ENCODE results near the gene CCL14. TPM values are rescaled to one million over a fixed set of nuclear protein-coding genes. Genes with fewer than 3 reads are reported as not detected.
A peak's percentile ranks its signal among the peaks of the same experiment; 100 is the strongest.
"Not testable (repeated sequence)": the region's sequence is repeated elsewhere in the genome, so short reads cannot be mapped to it uniquely, and the experiment has no call there.

Gene CCL14
- under 1 TPM in 3 of 8 experiments, not detected in 5; 0.14 to 0.52 (median 0.15) TPM for total RNA-seq

- in situ Hi-C loops (cut with MboI; ENCODE audit: low pct_unique_long_range_greater_than_20kb in 2 of 9, low sequenced_read_pairs in 9 of 9, unreplicated experiment in 9 of 9), result loop anchor here in 1 of 9 experiments (25.0 kb wide), 1 partner anchor 151 kb away; no protein-coding TSS in a partner anchor
- Histone ChIP-seq H3K4me1 (replicated peaks in 1 of 2) (no peaks in the 10 kb centered on the region), H3K27ac (no peak within 1 kb of the TSS), H3K4me3 (no peak within 1 kb of the TSS)
- WGBS, 10 experiments, result 0 to 100% (median 86%) methylated on average over 1 of the region's 1 CpG; no CpG with 5 or more reads in 6 of the 10 experiments
- ATAC-seq (replicated peaks in 6 of 8), result no peak
Observed at GRCh38 chr17:35986643-35987042, at the start of gene CCL14. TSS of gene CCL14 (minus strand) at chr17:35986729. CDS start at chr17:35986649, 80 bp downstream.

GRCh38 chr17:36036235-36036634 lies 49.7 kb upstream of the CCL14 start:
- ATAC-seq (replicated peaks in 6 of 8), result no peak

GRCh38 chr17:36034127-36034526 lies 47.6 kb upstream of the CCL14 start:
- Histone ChIP-seq H3K4me1 (replicated peaks in 1 of 2) (peaks cover 0 to 11% of the 10 kb centered on the region in 2 donors), H3K27ac (no peak overlapping the region), H3K4me3 (no peak overlapping the region)
- ATAC-seq (replicated peaks in 6 of 8), result no peak
- in situ Hi-C loops (cut with MboI; ENCODE audit: low pct_unique_long_range_greater_than_20kb in 2 of 9, low sequenced_read_pairs in 9 of 9, unreplicated experiment in 9 of 9), result no loop called here
- WGBS, 10 experiments, result 0 to 100% (median 82%) methylated on average over 1 to 3 of the region's 3 CpGs

More at GRCh38 chr17:36036235-36036634, 49.7 kb upstream of the CCL14 start:
- WGBS, 10 experiments, result 50 to 100% (median 82%) methylated on average over 1 to 3 of the region's 4 CpGs; no CpG with 5 or more reads in 6 of the 10 experiments
- no peaks in the 10 kb centered on the region for H3K4me1 ChIP-seq (replicated peaks in 1 of 2)
- in situ Hi-C loops (cut with MboI; ENCODE audit: low pct_unique_long_range_greater_than_20kb in 2 of 9, low sequenced_read_pairs in 9 of 9, unreplicated experiment in 9 of 9), result no loop called here
- H3K4me3 ChIP-seq, result no peak overlapping the region
- no peak overlapping the region for H3K27ac ChIP-seq

GRCh38 chr17:36030956-36031355 lies 44.4 kb upstream of the CCL14 start:
- in situ Hi-C loops (cut with MboI; ENCODE audit: low pct_unique_long_range_greater_than_20kb in 2 of 9, low sequenced_read_pairs in 9 of 9, unreplicated experiment in 9 of 9), result no loop called here
- Histone ChIP-seq H3K27ac (no peak overlapping the region), H3K4me3 (no peak overlapping the region), H3K4me1 (replicated peaks in 1 of 2) (peaks cover 0 to 11% of the 10 kb centered on the region in 2 donors)
- no peak for ATAC-seq (replicated peaks in 6 of 8)
- 0 to 100% (median 67%) methylated on average over 1 of the region's 1 CpG; no CpG with 5 or more reads in 3 of the 10 experiments for WGBS, 10 experiments

- 0 to 69% (median 43%) methylated on average over 1 to 4 of the region's 4 CpGs; no CpG with 5 or more reads in 1 of the 10 experiments for WGBS, 10 experiments
- no peak overlapping the region for H3K27ac ChIP-seq
- H3K4me3 ChIP-seq, result no peak overlapping the region
- in situ Hi-C loops (cut with MboI; ENCODE audit: low pct_unique_long_range_greater_than_20kb in 2 of 9, low sequenced_read_pairs in 9 of 9, unreplicated experiment in 9 of 9), result no loop called here
- peaks cover 0 to 11% of the 10 kb centered on the region in 2 donors for H3K4me1 ChIP-seq (replicated peaks in 1 of 2)
- ATAC-seq (replicated peaks in 6 of 8), result peak in 1 of 8 experiments; percentile 52
Observed at GRCh38 chr17:36027761-36028160, 41.2 kb upstream of the CCL14 start.

- Histone ChIP-seq H3K4me3 (no peak overlapping the region), H3K4me1 (replicated peaks in 1 of 2) (no peaks in the 10 kb centered on the region), H3K27ac (no peak overlapping the region)
- in situ Hi-C loops (cut with MboI; ENCODE audit: low pct_unique_long_range_greater_than_20kb in 2 of 9, low sequenced_read_pairs in 9 of 9, unreplicated experiment in 9 of 9), result no loop called here
- WGBS, 10 experiments, result 39 to 100% (median 81%) methylated on average over 1 to 6 of the region's 6 CpGs
- no peak for ATAC-seq (replicated peaks in 6 of 8)
Observed at GRCh38 chr17:36024106-36024869, 37.8 kb upstream of the CCL14 start.

GRCh38 chr17:36019423-36019822 lies 32.9 kb upstream of the CCL14 start:
- Histone ChIP-seq H3K27ac (no peak overlapping the region), H3K4me3 (no peak overlapping the region), H3K4me1 (replicated peaks in 1 of 2) (no peaks in the 10 kb centered on the region)
- in situ Hi-C loops (cut with MboI; ENCODE audit: low pct_unique_long_range_greater_than_20kb in 2 of 9, low sequenced_read_pairs in 9 of 9, unreplicated experiment in 9 of 9), result no loop called here
- 0 to 100% (median 82%) methylated on average over 1 to 2 of the region's 2 CpGs; no CpG with 5 or more reads in 1 of the 10 experiments for WGBS, 10 experiments
- ATAC-seq (replicated peaks in 6 of 8), result no peak

GRCh38 chr17:36017799-36018198 lies 31.3 kb upstream of the CCL14 start, which contains the start of gene CCL23:
TSS of gene CCL23 (minus strand) at chr17:36017972. CDS start at chr17:36017897, 75 bp downstream.
- 0 to 83% (median 39%) methylated on average over 1 to 6 of the region's 6 CpGs; no CpG with 5 or more reads in 2 of the 10 experiments for WGBS, 10 experiments
- ATAC-seq (replicated peaks in 6 of 8), result no peak
- in situ Hi-C loops (cut with MboI; ENCODE audit: low pct_unique_long_range_greater_than_20kb in 2 of 9, low sequenced_read_pairs in 9 of 9, unreplicated experiment in 9 of 9), result no loop called here
- no peaks in the 10 kb centered on the region for H3K4me1 ChIP-seq (replicated peaks in 1 of 2)
- no peak within 1 kb of the TSS for H3K27ac ChIP-seq
- H3K4me3 ChIP-seq, result no peak within 1 kb of the TSS

- no peak overlapping the region for H3K27ac ChIP-seq
- no peaks in the 10 kb centered on the region for H3K4me1 ChIP-seq (replicated peaks in 1 of 2)
- in situ Hi-C loops (cut with MboI; ENCODE audit: low pct_unique_long_range_greater_than_20kb in 2 of 9, low sequenced_read_pairs in 9 of 9, unreplicated experiment in 9 of 9), result no loop called here
- no peak overlapping the region for H3K4me3 ChIP-seq
- no peak for ATAC-seq (replicated peaks in 6 of 8)
- WGBS, 10 experiments, result 7 to 100% (median 79%) methylated on average over 2 of the region's 2 CpGs; no CpG with 5 or more reads in 1 of the 10 experiments
Observed at GRCh38 chr17:36016555-36016954, 30.0 kb upstream of the CCL14 start.

GRCh38 chr17:36015895-36016294 lies 29.4 kb upstream of the CCL14 start:
- H3K27ac ChIP-seq; H3K4me3 ChIP-seq; H3K4me1 ChIP-seq (replicated peaks in 1 of 2); in situ Hi-C loops (cut with MboI; ENCODE audit: low pct_unique_long_range_greater_than_20kb in 2 of 9, low sequenced_read_pairs in 9 of 9, unreplicated experiment in 9 of 9); ATAC-seq (replicated peaks in 6 of 8): not testable (repeated sequence)
- 31 to 100% (median 81%) methylated on average over 2 to 4 of the region's 4 CpGs for WGBS, 10 experiments

GRCh38 chr17:36014946-36015345 lies 28.4 kb upstream of the CCL14 start:
- Histone ChIP-seq H3K27ac (no peak overlapping the region), H3K4me1 (replicated peaks in 1 of 2) (no peaks in the 10 kb centered on the region), H3K4me3 (no peak overlapping the region)
- ATAC-seq (replicated peaks in 6 of 8), result no peak
- WGBS, 10 experiments, result 19 to 82% (median 61%) methylated on average over 1 to 5 of the region's 5 CpGs
- in situ Hi-C loops (cut with MboI; ENCODE audit: low pct_unique_long_range_greater_than_20kb in 2 of 9, low sequenced_read_pairs in 9 of 9, unreplicated experiment in 9 of 9), result no loop called here

- Histone ChIP-seq H3K4me1 (replicated peaks in 1 of 2) (no peaks in the 10 kb centered on the region), H3K4me3 (no peak overlapping the region), H3K27ac (no peak overlapping the region)
- 0 to 90% (median 38%) methylated on average over 1 to 2 of the region's 2 CpGs; no CpG with 5 or more reads in 1 of the 10 experiments for WGBS, 10 experiments
- in situ Hi-C loops (cut with MboI; ENCODE audit: low pct_unique_long_range_greater_than_20kb in 2 of 9, low sequenced_read_pairs in 9 of 9, unreplicated experiment in 9 of 9), result no loop called here
- no peak for ATAC-seq (replicated peaks in 6 of 8)
Observed at GRCh38 chr17:36011201-36011600, 24.7 kb upstream of the CCL14 start.

GRCh38 chr17:36008998-36009665 lies 22.6 kb upstream of the CCL14 start:
- H3K4me1 ChIP-seq (replicated peaks in 1 of 2), result no peaks in the 10 kb centered on the region
- H3K4me3 ChIP-seq, result no peak overlapping the region
- in situ Hi-C loops (cut with MboI; ENCODE audit: low pct_unique_long_range_greater_than_20kb in 2 of 9, low sequenced_read_pairs in 9 of 9, unreplicated experiment in 9 of 9), result no loop called here
- ATAC-seq (replicated peaks in 6 of 8), result no peak
- H3K27ac ChIP-seq, result no peak overlapping the region
- 4 to 93% (median 67%) methylated on average over 3 to 7 of the region's 14 CpGs; no CpG with 5 or more reads in 4 of the 10 experiments for WGBS, 10 experiments
